ES-I3 (cell line): ENCODE measurements around the gene C19orf73.

Source experiments
- H3K36me3 ChIP-seq: 2 replicates; pipeline ENCODE4 v1.6.1; 2013; ENCODE audit warnings: mild to moderate bottlenecking, low read length, control low read depth, moderate library complexity; ENCODE audit not compliant: insufficient read depth
- H3K4me1 ChIP-seq: 2 replicates; pipeline ENCODE4 v1.6.1; 2013; ENCODE audit warnings: mild to moderate bottlenecking, control low read depth, low read length; ENCODE audit not compliant: insufficient read depth
- H3K9ac ChIP-seq: 2 replicates; pipeline ENCODE4 v1.6.1; 2013; ENCODE audit warnings: low read depth, mild to moderate bottlenecking, low read length, moderate library complexity
- H3K9me3 ChIP-seq: 2 replicates; pipeline ENCODE4 v1.6.1; 2013; ENCODE audit warnings: mild to moderate bottlenecking, low read length, moderate library complexity; ENCODE audit not compliant: control insufficient read depth, insufficient read depth

The C19orf73 gene

DNA sequence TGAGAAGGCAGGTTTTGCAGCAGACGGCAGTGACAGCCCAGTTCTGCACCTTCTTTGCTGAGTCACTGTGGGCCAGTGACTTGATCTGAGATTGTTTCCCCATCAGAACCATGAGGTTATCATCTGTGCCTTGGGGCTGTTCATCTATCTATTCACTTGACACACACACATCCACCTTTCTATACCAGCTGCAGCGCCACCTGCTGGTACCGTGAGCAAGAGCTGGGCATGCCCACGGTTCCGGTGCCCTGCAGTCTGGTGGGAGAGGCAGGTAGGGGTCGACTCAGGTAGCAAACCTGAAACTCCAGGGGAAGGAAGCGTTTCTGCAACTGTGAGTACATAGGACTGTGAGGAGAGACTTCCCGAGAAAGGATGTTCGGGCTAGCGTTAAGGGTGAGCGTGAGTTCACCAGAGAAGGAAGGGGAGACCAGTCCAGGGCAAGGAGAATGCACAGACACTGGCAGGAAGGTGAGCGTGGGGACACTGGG lies 12.3 kb downstream of the C19orf73 start:
- Histone ChIP-seq H3K4me1 (peaks cover 4% of the 10 kb centered on the region; the same call in 1 of the 2 replicates), H3K9ac (no peak overlapping the region), H3K36me3 (peaks cover 24% of the 10 kb centered on the region), H3K9me3 (no peaks in the 10 kb centered on the region)

DNA sequence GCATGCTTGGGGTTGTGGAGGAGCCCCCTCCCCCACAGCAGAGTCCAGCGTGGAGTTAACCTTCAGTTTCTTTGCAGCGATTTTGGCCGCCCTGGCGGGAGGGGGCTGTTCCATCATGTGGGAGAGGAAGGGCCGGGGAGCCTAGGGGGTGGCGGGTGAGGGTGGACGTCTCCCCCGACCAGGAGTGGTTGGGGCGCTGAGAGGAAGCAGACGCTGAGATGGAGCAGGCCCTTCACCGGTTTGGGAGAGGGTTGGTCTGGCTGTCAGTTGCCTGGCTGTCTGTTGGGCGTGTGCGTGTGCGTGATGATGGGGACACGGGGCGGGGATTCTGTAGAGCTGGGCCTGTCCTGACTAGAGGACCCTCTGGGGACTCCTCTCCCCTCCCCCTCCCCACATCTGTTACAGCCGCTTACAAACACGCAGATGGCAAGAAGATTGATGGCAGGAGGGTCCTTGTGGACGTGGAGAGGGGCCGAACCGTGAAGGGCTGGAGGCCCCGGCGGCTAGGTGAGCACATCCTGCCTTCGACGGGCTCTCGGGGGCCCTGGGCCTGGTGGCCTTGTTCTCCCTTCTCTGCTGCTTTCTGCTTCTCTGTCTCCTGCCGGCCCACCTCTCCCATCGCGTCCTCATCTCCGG lies 14.6 kb downstream of the C19orf73 start:
- H3K36me3 ChIP-seq = peaks cover 39% of the 10 kb centered on the region
- H3K4me1 ChIP-seq = peaks cover 6% of the 10 kb centered on the region; the same call in 1 of the 2 replicates
- H3K9ac ChIP-seq = no peak overlapping the region
- H3K9me3 ChIP-seq = no peaks in the 10 kb centered on the region

DNA sequence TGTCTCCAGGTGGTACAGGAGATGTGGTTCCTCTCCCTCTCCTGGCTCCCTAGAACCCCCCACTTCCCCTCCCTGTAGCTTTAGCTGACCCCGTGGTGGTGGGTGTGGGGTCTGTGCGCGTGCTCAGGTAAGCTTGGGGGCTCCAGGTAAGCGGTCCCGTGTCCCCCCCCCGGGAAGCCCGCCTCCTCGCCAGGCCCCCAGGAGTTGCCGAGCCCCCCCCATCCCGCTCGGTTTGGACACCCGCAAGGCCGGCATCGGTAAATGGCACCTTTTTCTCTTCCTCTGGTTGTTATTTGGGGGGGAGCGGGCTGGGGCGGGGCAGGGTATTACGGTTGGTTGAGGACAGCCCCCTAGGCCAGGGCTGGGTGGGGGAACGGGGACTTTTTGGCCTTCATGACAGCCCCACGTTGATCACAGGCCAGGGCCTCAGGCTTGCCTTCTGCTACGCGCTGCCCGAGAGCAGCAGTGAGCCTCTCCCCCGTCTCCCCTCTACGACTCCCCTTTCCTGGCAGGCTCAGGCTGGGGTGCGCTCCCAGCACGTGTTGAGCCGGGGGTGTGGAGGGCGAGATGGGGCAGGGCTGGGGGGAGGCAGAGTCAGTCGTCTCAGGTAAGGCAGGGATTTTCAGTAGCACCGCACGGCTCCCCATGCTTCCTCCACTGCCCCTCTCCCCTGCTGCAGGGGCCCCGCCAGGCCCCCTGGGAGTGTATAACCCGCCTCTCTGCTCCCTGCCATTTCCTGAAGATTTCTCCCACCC lies 15.4 kb downstream of the C19orf73 start:
- Histone ChIP-seq H3K4me1 (peaks cover 5% of the 10 kb centered on the region; the same call in 1 of the 2 replicates), H3K36me3 (peaks cover 47% of the 10 kb centered on the region), H3K9ac (no peak overlapping the region), H3K9me3 (no peaks in the 10 kb centered on the region)

DNA sequence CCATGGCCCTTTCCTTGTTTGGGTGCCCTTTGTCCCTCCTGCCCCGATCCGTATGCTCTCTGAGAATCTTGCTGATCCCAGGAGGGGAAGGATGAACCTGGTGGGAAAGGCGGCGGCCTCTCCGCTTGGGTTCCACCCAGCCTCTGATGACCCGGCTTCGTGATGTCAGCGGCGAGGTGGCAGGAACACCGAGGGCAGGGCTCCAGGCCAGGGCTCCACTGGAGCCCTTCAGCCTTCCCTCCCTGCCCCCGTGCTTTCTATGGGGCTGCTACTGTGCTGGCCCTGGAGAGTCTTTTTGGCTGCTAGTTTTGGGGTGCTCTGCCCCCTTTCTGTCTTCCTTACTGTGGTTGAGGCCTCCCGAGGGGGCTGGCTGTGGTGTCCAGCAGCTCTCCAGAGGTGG lies 16.6 kb downstream of the C19orf73 start:
- H3K9ac ChIP-seq = no peak overlapping the region
- H3K36me3 ChIP-seq = peaks cover 43% of the 10 kb centered on the region
- 0 out of 2 replicates have a peak, but pooled peaks cover 2% of the 10 kb centered on the region for H3K4me1 ChIP-seq

DNA sequence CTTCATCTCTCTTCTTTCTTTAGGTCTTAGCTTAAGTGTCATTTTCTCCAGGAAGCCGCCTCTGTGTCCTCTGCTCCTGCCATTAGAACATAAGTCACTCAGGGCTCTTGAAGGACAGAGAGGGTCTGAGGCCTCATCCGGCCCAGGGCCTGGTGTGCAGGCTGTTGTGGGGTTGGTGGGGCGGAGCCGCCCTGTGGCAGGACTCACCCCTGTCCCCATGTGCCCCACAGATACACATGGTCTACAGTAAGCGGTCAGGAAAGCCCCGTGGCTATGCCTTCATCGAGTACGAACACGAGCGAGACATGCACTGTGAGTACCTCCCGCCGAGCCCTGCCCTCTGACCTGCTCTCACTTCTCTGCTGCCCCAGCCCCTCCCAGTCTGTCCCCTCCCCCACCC lies 17.8 kb downstream of the C19orf73 start:
- no peak overlapping the region for H3K9ac ChIP-seq
- peaks cover 38% of the 10 kb centered on the region for H3K36me3 ChIP-seq
- no peaks in the 10 kb centered on the region for H3K9me3 ChIP-seq
- H3K4me1 ChIP-seq = 0 out of 2 replicates have a peak, but pooled peaks cover 2% of the 10 kb centered on the region

More for the DNA sequence above, 16.6 kb downstream of the C19orf73 start:
- no peaks in the 10 kb centered on the region for H3K9me3 ChIP-seq

DNA sequence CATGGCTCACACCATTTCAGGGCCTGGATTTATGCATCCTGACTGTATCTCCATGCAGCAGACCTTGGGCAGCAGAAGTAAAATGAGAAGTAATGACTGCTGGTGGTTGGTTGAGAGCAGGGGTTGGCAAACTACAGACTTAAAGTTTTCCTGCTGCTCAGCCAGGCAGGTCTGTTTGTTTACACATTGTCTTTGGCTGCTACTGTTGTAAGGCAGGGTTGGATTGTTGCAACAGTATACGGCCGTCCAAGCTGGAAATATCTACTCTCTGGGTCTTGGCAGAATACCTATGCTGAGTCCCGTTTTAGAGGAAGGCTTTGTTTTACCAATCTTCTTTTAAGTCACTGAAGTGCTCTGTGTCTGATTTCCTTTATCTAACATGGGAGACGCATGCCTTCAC lies 20.1 kb downstream of the C19orf73 start:
- Histone ChIP-seq H3K9ac (no peak overlapping the region), H3K4me1 (0 out of 2 replicates have a peak, but pooled peaks cover 2% of the 10 kb centered on the region), H3K36me3 (peaks cover 47% of the 10 kb centered on the region)

DNA sequence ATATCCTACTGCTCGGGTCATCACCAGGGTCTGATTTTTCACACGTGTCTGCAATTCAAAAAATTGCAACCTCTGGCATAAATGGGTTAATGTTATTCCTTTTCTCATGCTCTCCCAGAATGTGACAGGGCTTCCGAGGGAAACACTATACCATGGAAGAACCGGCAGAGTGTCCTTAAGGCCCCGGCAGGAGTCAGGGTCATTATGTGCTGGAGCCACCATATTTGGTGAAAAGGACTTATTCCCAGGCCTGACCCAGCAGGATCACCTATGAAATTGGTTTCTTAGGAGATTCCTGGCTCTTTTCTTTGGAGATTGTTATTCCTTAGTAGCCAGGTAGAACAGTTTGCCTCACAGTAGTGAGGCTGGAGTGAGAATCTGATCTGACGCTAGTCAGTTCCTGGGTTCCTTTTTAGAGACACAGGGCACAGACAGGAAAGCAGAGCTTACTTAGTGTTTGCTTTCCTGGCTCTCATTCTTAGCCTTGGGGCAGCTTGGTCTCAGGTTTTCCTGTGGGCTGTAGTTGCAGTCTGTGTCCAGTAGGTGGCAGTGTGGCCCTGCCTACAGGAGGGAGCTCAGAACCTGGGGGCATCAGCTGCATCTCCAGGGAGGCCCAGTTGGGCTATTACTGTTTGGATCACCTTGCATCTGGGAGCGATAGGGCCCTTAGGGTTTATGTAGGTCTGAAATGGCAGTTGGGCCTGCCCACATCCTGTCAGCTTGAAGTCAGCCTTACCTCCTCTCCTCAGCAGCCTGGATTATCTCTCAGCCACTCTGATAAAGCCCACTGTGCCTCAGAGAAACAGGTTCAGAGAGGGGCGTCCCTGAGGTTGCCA lies 21.3 kb downstream of the C19orf73 start:
- Histone ChIP-seq H3K36me3 (peaks cover 42% of the 10 kb centered on the region), H3K4me1 (0 out of 2 replicates have a peak, but pooled peaks cover 2% of the 10 kb centered on the region), H3K9me3 (no peaks in the 10 kb centered on the region), H3K9ac (no peak overlapping the region)

More for the DNA sequence above, 20.1 kb downstream of the C19orf73 start:
- no peaks in the 10 kb centered on the region for H3K9me3 ChIP-seq

DNA sequence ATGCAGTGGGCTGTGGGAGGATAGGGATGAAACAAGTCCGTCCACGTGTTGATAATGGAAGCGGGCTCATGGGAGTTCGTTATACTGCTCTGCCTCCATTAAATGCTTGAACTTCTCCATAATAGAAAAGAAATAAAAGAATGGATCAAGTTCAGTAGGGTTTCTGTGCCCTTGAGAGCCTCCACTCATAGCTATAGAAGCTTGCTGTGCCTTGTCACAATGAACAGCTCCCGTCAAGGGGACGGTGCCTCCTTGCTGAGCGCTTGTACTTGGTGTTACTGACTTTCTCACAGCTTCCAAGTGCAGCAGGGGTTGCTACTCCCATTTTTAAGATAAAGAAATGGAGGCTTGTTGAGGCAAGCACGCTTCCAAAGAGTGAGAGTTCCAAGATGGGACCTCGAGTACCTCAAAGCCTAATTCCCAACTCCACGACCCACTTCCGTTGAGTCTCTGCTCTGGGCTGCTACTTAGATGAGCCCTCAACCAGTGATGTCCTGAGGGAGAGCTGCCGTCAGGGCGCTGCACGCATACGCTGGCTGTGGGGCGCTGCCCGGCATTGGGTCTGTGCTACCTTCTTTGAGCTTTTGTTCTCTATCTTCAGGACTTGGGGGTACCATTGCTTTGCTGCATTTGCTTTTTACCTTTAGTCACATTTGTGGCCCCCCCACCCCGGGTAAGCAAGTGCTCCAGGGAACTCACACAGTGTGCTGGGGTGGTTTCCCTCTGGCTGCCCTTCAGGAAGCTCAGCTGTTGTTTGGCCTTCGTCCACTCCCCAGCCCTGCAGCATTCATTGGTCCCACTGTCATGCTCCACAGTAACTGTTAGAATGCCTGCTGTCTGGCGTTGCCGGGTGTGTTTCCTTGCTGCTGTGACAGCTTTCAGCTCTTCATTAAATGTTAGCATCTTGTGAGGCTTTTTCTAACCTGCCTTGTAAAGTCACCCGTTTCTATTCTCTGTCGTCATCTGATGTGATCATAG lies 24.1 kb downstream of the C19orf73 start:
- H3K36me3 ChIP-seq = peaks cover 41% of the 10 kb centered on the region
- H3K9ac ChIP-seq = no peak overlapping the region
- no peaks in the 10 kb centered on the region for H3K9me3 ChIP-seq
- no peaks in the 10 kb centered on the region for H3K4me1 ChIP-seq

DNA sequence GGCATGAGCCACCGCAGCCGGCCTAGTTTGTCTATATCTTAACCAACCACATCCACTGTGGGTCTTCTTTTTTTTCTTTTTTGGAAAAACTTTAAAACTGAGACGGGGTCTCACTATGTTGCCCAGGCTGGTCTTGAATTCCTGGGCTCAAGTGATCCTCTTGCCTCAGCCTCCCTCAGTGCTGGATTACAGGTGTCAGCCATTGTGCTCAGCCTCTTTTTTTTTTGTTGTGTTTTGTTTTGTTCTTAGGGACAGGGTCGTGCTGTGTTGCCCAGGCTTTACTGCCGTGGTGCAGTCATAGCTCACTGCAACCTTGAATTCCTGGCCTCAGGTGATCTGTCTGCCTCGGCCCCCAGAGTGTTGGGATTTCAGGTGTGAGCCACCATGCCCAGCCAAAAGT lies 26.3 kb downstream of the C19orf73 start:
- H3K9me3 ChIP-seq = no peaks in the 10 kb centered on the region
- no peaks in the 10 kb centered on the region for H3K4me1 ChIP-seq
- H3K36me3 ChIP-seq = peaks cover 29% of the 10 kb centered on the region
- H3K9ac ChIP-seq = no peak overlapping the region

DNA sequence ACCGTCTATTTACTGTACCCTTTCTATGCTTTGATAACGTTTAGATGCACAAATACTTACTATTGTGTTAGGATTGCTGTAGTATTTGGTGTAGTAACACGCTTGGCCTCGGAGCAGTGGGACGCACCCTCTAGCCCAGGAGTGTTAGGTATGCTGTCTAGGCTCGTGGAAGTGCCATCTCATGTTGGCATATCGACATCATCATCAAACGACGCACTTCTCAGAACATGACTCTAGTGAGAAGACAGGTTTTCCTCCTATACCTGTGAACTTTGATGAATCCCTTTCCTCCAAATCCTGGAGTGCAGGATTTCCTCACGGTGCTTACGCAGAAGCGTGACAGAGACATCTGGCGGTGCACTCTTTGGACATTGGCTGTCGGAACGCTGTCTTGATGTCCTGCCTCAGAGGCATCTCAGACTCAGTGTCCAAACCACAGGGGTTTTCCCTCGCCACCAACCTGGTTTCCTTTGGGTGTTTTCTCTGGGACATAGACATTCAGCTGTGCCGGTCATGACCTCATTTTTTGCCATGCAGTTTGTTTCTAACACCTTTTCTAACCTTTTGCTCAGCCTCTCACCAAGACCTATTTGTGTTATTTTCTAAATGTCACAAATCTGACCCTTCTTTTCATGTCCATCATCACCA lies 27.4 kb downstream of the C19orf73 start:
- H3K4me1 ChIP-seq = no peaks in the 10 kb centered on the region
- H3K9ac ChIP-seq = no peak overlapping the region
- no peaks in the 10 kb centered on the region for H3K9me3 ChIP-seq
- H3K36me3 ChIP-seq = peaks cover 35% of the 10 kb centered on the region

DNA sequence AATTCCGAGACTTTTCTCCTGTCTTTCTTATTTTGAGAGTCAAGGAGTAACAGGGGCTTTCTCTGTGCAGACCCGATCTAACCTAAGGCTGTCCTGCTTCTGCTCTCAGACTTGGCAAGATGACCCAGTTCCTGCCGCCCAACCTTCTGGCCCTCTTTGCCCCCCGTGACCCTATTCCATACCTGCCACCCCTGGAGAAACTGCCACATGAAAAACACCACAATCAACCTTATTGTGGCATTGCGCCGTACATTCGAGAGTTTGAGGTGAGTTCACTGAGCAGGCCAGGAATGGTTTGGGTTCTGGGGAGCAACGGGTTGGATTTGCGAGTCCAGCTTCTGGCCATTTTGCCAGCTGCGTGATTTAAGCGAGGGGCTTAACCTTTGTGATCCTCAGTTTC lies 32.6 kb downstream of the C19orf73 start:
- peaks cover 18% of the 10 kb centered on the region for H3K36me3 ChIP-seq
- no peaks in the 10 kb centered on the region for H3K9me3 ChIP-seq
- H3K4me1 ChIP-seq = no peaks in the 10 kb centered on the region; the same call in 1 of the 2 replicates
- peak overlapping the region; percentile 80 for H3K9ac ChIP-seq

DNA sequence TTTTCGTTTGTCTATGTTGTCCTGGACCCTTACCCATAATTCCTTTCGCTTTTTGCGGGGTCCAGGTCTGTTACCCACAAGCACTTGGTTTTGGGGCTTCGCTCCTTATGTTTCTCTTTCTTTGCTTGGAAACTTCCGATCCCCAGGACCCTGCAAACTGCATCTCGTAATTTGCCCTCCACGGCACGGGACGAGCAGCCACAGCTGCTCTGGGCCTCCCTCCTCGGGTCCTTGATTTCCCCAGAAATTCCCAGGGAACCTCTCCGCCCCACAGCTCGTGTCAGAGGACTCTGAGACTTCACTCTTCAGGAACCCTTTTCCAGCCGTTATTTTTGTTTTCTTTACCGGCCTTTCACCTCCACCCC lies 33.1 kb downstream of the C19orf73 start:
- Histone ChIP-seq H3K9ac (peak overlapping the region; percentile 80), H3K4me1 (no peaks in the 10 kb centered on the region; the same call in 1 of the 2 replicates), H3K9me3 (no peaks in the 10 kb centered on the region), H3K36me3 (peaks cover 18% of the 10 kb centered on the region)
